ENCODE data around the gene GNG4.
"Not testable (repeated sequence)": the region's sequence is repeated elsewhere in the genome, so short reads cannot be mapped to it uniquely, and the experiment has no call there.

GNG4 gene

DNA sequence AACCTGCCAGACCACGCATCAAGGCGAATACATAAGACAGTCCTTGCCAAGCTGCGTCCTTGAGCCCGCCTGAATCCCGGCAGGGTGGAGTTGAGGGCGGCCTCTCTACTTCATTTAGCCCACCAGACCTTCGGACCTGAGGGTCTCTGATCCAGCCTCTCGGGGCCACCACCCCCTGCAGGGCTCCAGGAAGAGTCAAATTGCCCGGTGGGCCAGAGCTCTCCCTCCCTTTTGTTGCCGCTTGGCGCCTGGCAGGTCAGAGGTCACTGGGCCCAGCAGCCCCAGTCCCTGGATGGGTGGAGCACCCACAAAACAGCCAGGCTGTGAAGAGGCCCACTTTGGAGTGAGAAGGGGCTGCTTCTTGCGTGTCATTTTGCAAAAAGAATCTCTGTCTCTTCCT, 9.0 kb downstream of the GNG4 start:
- H3K9me2 ChIP-seq (replicated peaks; ENCODE audit: low read depth, low read length), result no peaks in the 10 kb centered on the region
- no peaks in the 10 kb centered on the region for H3K9me3 ChIP-seq (ENCODE audit: insufficient read depth, low read depth, low read length)
- H3K27me3 ChIP-seq (ENCODE audit: insufficient read depth, low read length, poor library complexity, severe bottlenecking), result no peaks in the 10 kb centered on the region
- H4K20me1 ChIP-seq (ENCODE audit: insufficient read depth, low read length, poor library complexity, severe bottlenecking), result no peaks in the 10 kb centered on the region
- H3K4me2 ChIP-seq (ENCODE audit: low read depth, low read length, poor library complexity, severe bottlenecking), result peak overlapping the region; percentile 97
- TF ChIP-seq, protein P1, sequence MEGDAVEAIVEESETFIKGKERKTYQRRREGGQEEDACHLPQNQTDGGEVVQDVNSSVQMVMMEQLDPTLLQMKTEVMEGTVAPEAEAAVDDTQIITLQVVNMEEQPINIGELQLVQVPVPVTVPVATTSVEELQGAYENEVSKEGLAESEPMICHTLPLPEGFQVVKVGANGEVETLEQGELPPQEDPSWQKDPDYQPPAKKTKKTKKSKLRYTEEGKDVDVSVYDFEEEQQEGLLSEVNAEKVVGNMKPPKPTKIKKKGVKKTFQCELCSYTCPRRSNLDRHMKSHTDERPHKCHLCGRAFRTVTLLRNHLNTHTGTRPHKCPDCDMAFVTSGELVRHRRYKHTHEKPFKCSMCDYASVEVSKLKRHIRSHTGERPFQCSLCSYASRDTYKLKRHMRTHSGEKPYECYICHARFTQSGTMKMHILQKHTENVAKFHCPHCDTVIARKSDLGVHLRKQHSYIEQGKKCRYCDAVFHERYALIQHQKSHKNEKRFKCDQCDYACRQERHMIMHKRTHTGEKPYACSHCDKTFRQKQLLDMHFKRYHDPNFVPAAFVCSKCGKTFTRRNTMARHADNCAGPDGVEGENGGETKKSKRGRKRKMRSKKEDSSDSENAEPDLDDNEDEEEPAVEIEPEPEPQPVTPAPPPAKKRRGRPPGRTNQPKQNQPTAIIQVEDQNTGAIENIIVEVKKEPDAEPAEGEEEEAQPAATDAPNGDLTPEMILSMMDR (conservative IDR thresholded peaks at IDR 0.05; ENCODE audit: low read length), result no peak
- TF ChIP-seq EZH2phosphoT487 (IDR thresholded peaks at IDR 0.05; ENCODE audit: borderline replicate concordance), result no peak
- no peak overlapping the region for H3K4me3 ChIP-seq (ENCODE audit: low read length, poor library complexity, severe bottlenecking)
- no peaks in the 10 kb centered on the region for H3K79me2 ChIP-seq (ENCODE audit: insufficient read depth, low read length)
- H3F3A ChIP-seq (ENCODE audit: low read depth), result peaks cover 6% of the 10 kb centered on the region
- no peaks in the 10 kb centered on the region for H3K36me3 ChIP-seq (ENCODE audit: insufficient read depth, low read length)
- H3K9ac ChIP-seq (ENCODE audit: low read depth, low read length, poor library complexity, severe bottlenecking), result peak overlapping the region; percentile 91
- H2AFZ ChIP-seq (ENCODE audit: low read length), result no peak overlapping the region
- peaks cover 55% of the 10 kb centered on the region for H3K4me1 ChIP-seq (ENCODE audit: insufficient read depth, low read length, poor library complexity, severe bottlenecking)

DNA sequence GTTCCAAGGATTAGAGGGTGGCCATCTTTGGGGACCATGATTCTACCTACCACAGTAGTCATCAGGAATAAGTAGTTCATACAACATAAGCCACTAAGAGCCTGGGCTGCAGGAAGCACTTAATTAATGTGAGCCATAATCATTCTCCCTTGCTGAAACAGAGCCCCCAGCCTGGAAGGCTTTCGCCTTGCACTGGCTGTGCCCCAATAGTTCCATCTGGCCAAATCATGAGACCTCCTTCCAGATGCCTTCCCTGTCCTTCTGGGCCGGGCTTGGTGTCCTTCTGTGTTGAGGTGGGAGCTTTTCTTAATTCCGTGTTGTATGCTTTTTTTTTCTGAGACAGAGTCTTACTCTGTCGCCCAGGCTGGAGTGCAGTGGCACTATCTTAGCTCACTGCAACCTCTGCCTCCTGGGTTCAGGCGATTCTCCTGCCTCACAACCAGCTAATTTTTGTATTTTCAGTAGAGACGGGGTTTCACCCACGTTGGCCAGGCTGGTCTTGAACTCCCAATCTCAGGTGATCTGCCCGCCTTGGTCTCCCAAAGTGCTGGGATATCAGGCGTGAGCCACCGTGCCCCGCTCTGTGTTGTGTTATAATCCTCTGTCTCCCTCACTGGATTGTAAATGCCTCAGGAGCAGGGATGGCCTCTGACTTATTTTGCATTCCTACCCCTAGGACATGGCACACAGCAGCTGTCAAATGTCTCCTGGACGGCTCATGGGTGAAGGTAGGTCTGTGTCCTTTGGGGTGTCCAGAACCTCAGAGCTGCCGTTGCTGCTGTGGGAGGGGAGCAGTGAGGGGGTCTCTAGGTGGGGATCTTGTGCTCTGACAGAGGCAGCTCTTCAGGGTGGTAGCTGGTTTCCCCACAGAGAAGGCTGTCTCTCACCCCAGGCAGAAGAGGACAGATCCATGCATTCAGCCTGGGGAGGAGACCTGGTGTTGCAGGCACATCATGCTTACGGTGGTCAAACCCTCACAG, 10.1 kb downstream of the GNG4 start:
- Histone ChIP-seq H4K20me1 (ENCODE audit: insufficient read depth, low read length, poor library complexity, severe bottlenecking) (no peaks in the 10 kb centered on the region), H3K4me1 (ENCODE audit: insufficient read depth, low read length, poor library complexity, severe bottlenecking) (peaks cover 48% of the 10 kb centered on the region), H3K79me2 (ENCODE audit: insufficient read depth, low read length) (no peaks in the 10 kb centered on the region), H2AFZ (ENCODE audit: low read length) (no peak overlapping the region), H3K36me3 (ENCODE audit: insufficient read depth, low read length) (no peaks in the 10 kb centered on the region), H3K27me3 (ENCODE audit: insufficient read depth, low read length, poor library complexity, severe bottlenecking) (no peaks in the 10 kb centered on the region), H3F3A (ENCODE audit: low read depth) (peaks cover 6% of the 10 kb centered on the region), H3K4me2 (ENCODE audit: low read depth, low read length, poor library complexity, severe bottlenecking) (no peak overlapping the region), H3K9ac (ENCODE audit: low read depth, low read length, poor library complexity, severe bottlenecking) (peak overlapping the region; percentile 12), H3K4me3 (ENCODE audit: low read length, poor library complexity, severe bottlenecking) (no peak overlapping the region), H3K9me2 (replicated peaks; ENCODE audit: low read depth, low read length) (no peaks in the 10 kb centered on the region), H3K9me3 (ENCODE audit: insufficient read depth, low read depth, low read length) (no peaks in the 10 kb centered on the region)
- TF ChIP-seq, protein P1 (conservative IDR thresholded peaks at IDR 0.05; ENCODE audit: low read length), result no peak
- TF ChIP-seq EZH2phosphoT487 (IDR thresholded peaks at IDR 0.05; ENCODE audit: borderline replicate concordance), result no peak

DNA sequence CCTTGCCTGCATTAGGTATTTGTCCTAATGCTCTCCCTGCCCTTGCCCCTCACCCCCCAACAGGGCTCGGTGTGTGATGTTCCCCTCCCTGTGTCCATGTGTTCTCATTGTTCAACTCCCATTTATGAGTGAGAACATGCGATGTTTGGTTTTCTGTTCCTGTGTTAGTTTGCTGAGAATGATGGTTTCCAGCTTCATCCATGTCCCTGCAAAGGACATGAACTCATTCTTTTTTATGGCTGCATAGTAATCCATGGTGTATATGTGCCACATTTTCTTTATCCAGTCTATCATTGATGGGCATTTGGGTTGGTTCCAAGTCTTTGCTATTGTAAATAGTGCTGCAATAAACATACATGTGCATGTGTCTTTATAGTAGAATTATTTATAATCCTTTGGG, 11.0 kb downstream of the GNG4 start:
- H3K36me3 ChIP-seq (ENCODE audit: insufficient read depth, low read length); H3K4me3 ChIP-seq (ENCODE audit: low read length, poor library complexity, severe bottlenecking); H3K27me3 ChIP-seq (ENCODE audit: insufficient read depth, low read length, poor library complexity, severe bottlenecking); H3K9me3 ChIP-seq (ENCODE audit: insufficient read depth, low read depth, low read length); H3K79me2 ChIP-seq (ENCODE audit: insufficient read depth, low read length); H4K20me1 ChIP-seq (ENCODE audit: insufficient read depth, low read length, poor library complexity, severe bottlenecking); H3K4me2 ChIP-seq (ENCODE audit: low read depth, low read length, poor library complexity, severe bottlenecking); H2AFZ ChIP-seq (ENCODE audit: low read length); H3F3A ChIP-seq (ENCODE audit: low read depth); H3K9ac ChIP-seq (ENCODE audit: low read depth, low read length, poor library complexity, severe bottlenecking); H3K9me2 ChIP-seq (replicated peaks; ENCODE audit: low read depth, low read length): not testable (repeated sequence)
- peaks cover 39% of the 10 kb centered on the region for H3K4me1 ChIP-seq (ENCODE audit: insufficient read depth, low read length, poor library complexity, severe bottlenecking)

Measured in Loucy (cell line).